ENCODE data around the gene EXOC3.

The EXOC3 gene

DNA sequence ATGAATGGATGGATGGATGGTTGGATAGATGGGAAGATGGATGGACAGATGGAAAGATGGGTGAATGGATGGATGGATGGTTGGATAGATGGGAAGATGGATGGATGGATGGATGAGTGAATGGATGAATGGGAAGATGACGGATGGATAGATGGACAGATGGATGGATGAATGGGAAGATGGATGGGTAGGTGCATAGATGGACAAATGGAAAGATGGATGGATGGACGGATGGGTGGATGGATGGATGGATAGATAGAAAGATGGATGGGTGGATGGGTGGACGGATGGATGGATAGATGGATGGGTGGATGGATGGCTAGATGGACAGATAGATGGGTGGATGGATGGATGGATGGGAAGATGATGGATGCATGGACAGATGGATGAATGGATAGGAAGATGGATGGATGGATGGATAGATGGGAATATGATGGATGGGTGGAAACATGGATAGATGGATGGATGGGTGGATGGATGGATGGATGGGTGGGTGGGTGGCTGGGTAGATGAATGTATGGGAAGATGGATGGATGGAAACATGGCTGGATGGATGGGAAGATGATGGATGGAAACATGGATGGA is 16.5 kb upstream of the EXOC3 start:
- DNase-seq (ENCODE audit: low spot score), result no peak

- DNase-seq (ENCODE audit: low spot score), result no peak
These were observed 15.4 kb upstream of the EXOC3 start for GRCh38 chr5:427415-428087.

- DNase-seq (ENCODE audit: low spot score), result no peak
These were observed 14.8 kb upstream of the EXOC3 start for GRCh38 chr5:428219-428618.

GRCh38 chr5:428754-429452 is 14.1 kb upstream of the EXOC3 start:
- no peak for DNase-seq (ENCODE audit: low spot score)

- DNase-seq (ENCODE audit: low spot score), result no peak
These were observed 13.4 kb upstream of the EXOC3 start for GRCh38 chr5:429453-430188.

DNA sequence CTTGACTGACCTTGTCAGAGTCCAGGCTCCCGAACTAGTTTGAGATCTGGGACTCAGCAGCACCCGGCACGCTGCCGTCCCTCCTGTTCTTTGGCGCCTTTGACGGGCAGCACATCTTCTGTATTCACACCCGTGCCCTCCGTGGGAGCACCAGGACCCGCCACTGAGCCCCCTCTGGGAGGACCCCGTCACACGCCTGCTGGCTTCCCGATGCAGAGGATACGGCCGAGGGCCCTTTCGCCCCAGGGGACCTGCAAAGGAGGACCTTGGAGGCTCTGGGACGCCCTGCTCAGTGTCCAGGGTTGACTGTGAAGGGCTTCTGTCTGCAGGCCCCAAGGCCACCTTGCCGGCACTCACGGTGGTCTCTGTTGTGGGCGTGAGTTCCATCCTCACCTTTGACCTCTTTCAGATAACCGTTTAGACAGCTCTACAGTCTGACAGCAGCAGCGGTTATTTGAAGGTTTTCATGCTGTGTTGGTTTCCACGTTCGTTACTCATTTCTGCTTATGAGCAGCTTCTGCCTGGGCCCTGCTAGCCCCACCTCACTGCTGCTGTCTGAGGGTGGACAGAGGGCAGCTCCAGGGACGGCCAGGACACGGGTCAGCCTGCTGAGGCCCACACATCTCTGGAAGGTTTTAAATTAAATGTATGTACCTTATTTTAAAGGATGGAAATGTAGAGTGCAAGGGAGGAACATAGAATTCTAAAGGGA is 12.6 kb upstream of the EXOC3 start:
- DNase-seq (ENCODE audit: low spot score), result no peak

- no peak for DNase-seq (ENCODE audit: low spot score)
These were observed 11.8 kb upstream of the EXOC3 start for GRCh38 chr5:431001-431710.

- DNase-seq (ENCODE audit: low spot score), result no peak
These were observed 11.3 kb upstream of the EXOC3 start for GRCh38 chr5:431711-432050.

DNA sequence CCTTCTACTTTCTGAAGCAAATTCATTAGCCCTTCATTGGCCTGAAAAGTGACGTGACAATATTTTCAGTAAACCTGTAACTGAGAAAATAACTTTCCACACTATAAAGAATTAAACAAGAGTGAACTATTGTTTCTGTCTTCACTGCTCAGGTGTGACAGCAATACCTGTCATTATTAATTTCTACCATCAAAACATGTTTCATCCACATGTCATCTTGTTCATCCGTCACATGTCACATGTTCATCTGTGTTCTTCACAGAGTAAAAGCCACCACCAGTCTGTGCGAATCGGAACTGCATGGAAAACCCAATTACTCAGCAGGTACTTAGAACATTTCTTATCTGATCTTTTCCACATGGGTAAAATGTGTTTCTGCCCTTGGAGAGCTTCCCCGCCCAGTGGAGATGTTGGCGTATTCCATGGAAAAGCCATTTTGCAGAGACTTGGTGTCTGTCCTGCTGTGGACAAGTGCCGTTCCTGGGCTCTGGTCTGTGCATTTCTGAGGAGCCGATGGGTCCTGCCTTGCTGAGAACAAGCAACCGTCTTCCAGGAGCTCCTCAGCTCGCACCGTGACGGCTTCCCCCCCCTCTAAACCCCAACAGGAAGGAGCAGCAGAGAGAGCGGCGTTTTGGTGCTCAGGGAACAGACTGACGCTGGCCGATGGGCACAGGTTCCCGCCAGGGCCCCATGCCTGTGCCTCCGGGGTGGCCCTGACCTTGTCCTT is 10.6 kb upstream of the EXOC3 start:
- no peak for DNase-seq (ENCODE audit: low spot score)

- no peak for DNase-seq (ENCODE audit: low spot score)
These were observed 9.8 kb upstream of the EXOC3 start for GRCh38 chr5:432928-433791.

- no peak for DNase-seq (ENCODE audit: low spot score)
These were observed 9.1 kb upstream of the EXOC3 start for GRCh38 chr5:433836-434235.

GRCh38 chr5:434443-435146 is 8.4 kb upstream of the EXOC3 start:
- no peak for DNase-seq (ENCODE audit: low spot score)

DNA sequence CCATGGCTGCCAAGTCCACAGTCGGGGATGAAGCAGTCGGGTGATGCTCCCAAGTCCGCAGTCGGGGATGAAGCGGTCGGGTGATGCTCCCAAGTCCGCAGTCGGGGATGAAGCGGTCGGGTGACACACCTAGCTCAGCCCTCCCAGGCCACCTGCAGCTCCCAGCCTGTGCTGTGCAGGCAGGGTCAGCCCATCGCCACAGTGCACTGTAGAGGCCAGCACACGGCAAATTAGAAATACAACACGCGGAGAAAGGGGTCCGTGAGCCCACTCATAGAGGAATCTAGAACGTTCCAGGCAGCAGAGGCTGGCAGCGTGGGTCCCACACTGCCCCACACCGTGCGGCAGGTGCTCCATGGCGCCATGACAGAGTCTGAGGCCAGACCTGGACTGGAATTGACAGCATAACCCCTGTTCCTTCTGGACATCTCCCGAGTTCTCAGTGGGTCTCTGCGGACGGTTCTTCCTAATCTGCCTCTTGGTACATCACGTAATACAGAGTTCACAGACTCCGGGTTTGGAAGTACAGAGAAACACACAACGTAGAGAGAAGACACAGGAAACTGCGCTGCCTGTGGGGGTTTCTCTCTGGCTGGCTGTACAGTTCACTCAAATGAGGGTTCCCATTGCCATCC is 7.7 kb upstream of the EXOC3 start:
- no peak for DNase-seq (ENCODE audit: low spot score)

DNA sequence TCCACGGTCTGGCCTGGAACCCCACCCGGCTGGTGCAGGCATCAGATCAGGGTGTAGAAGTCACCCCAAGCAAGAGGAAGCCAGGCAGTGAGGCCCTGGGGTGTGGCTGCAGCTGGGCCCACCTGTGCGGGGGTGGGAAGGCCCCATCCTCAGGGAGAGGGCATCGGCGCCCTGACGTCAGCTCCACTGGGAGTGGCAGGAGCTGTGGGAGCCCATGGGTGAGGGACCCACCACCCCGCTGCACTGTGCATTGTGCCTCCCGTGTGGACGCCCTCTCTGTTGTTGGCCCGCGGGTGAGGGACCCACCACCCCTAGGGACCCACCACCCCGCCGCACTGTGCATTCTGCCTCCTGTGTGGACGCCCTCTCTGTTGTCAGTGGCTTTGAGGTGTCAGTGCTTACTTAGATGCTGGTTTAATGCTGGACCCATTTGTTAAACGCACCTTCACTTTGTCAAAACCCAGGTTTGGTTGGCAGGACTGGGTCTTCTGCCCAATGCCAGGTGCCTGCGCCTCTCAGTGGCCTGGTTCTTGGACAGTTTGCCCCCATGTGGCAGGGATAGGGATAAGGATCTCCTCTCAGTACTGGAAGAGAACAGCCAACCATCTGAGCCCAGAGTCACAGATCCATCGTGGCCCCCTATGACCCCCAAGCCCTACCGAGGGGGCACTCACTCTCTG is 6.9 kb upstream of the EXOC3 start:
- no peak for DNase-seq (ENCODE audit: low spot score)

DNA sequence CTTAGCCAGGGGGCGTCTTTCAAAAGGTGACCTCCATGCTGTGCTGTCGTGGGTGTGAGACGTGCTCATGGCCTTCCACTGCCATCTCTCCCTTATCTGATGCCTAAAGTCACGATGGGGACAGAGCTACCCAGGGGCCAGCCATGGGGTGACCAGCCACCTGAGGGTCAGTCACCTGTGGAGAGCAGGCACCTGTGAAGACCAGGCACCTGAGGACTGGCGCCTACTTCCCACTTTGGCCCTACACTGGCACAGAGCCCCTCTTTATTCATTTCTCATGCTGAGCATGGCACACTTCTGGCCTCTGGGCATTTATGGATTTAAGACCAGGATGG is 6.4 kb upstream of the EXOC3 start:
- DNase-seq (ENCODE audit: low spot score), result no peak

GRCh38 chr5:437281-437771 is 5.7 kb upstream of the EXOC3 start:
- DNase-seq (ENCODE audit: low spot score), result no peak

DNA sequence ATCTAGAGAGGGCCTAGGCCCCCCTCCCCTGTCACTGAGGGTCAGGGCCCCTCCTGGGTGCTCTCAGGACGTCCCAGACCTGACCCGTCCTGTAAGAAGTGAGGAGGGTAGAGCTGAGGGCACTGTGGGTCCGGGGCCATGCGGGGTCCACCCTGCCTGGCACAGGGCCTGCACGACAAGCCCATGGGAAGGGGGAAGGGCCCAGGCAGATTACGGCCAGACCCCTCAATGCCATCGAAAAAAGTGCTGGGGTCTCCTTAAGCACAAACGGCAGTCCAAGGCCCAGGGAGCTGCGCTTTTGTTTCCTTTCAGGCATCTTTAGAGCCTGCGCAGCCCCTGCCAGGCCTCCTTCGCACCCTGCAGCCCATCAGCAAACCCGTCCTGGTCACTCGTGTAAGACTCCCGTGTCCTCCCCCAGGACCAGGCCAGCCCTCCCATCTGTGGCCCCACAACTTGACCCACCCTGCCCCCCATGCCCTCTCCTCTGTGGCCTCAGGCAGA is 4.4 kb upstream of the EXOC3 start:
- DNase-seq (ENCODE audit: low spot score), result no peak

GRCh38 chr5:439181-439580 is 3.8 kb upstream of the EXOC3 start:
- DNase-seq (ENCODE audit: low spot score), result no peak
